Measurements from ENCODE around the gene YWHAE. TPM values are rescaled to one million over a fixed set of nuclear protein-coding genes. Genes with fewer than 3 reads are reported as not detected.
A peak's percentile ranks its signal among the peaks of the same experiment; 100 is the strongest.

Gene YWHAE
- total RNA-seq, 2 donors from 2014 or later, result 328 to 339 TPM

DNA sequence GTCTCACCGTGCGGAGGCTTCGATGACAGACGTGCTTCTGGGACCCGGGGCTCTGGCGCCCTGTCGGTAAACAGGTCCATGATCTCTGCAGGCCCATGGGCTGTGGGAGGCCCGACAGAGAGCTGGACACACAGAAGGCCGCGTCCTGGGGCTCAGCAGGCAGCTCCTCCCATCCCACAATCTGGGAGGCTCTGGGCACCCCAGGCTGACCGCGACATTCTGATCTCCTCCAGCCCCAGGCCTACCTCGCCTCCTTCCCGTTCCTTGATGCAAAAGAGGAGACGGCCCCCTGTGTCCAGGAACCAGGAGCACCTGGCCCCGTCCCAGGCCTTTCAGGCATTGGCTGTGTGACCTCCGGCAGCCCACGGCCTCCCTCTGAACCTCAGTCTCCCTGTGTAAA is 97.3 kb downstream of the YWHAE start:
- Mint-ChIP-seq H3K27me3 (ENCODE audit: low read depth) (peaks cover 17% of the 10 kb centered on the region), H3K4me1 (ENCODE audit: low read depth) (peaks cover 8% of the 10 kb centered on the region), H3K27ac (no peak overlapping the region), H3K4me3 (no peak overlapping the region), H3K36me3 (ENCODE audit: insufficient read depth in 2 of 2) (peaks cover 0 to 2% of the 10 kb centered on the region in 2 donors), H3K9me3 (no peaks in the 10 kb centered on the region)
- ATAC-seq (replicated peaks in 1 of 2), result no peak
- no peak for DNase-seq

DNA sequence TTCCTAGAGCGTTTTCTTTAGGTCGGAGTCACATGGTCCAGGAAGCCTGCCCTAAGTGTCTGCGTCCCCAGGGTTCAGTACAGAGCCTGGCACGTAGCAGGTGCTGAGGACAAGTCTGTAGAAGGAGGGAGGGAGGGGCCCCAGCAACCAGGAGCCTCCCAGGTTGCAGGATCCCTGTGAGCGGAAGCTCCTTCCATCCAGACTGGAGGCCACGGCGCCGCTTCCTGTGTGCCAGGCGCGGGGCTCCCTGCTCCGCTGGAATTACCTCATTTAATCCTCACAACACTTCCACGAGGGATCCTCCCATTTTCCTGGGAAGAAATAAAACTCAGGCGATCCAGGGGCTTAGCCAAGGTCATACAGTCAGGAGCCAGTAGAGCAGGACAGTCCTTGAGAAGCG is 98.5 kb downstream of the YWHAE start:
- DNase-seq (no peak), ATAC-seq (replicated peaks in 1 of 2) (no peak)
- Mint-ChIP-seq H3K9me3 (no peaks in the 10 kb centered on the region), H3K36me3 (ENCODE audit: insufficient read depth in 2 of 2) (no peaks in the 10 kb centered on the region), H3K27me3 (ENCODE audit: low read depth) (peaks cover 14% of the 10 kb centered on the region), H3K4me1 (ENCODE audit: low read depth) (peaks cover 12% of the 10 kb centered on the region), H3K4me3 (no peak overlapping the region), H3K27ac (no peak overlapping the region)

GRCh38 chr17:1300371-1300905 is 99.6 kb downstream of the YWHAE start:
- Mint-ChIP-seq H3K9me3 (no peaks in the 10 kb centered on the region), H3K4me3 (no peak overlapping the region), H3K4me1 (ENCODE audit: low read depth) (peaks cover 22% of the 10 kb centered on the region), H3K27me3 (ENCODE audit: low read depth) (peaks cover 7% of the 10 kb centered on the region), H3K36me3 (ENCODE audit: insufficient read depth in 2 of 2) (no peaks in the 10 kb centered on the region), H3K27ac (no peak overlapping the region)
- DNase-seq (no peak), ATAC-seq (replicated peaks in 1 of 2) (peak in 1 of 2 donors; percentile 18)

DNA sequence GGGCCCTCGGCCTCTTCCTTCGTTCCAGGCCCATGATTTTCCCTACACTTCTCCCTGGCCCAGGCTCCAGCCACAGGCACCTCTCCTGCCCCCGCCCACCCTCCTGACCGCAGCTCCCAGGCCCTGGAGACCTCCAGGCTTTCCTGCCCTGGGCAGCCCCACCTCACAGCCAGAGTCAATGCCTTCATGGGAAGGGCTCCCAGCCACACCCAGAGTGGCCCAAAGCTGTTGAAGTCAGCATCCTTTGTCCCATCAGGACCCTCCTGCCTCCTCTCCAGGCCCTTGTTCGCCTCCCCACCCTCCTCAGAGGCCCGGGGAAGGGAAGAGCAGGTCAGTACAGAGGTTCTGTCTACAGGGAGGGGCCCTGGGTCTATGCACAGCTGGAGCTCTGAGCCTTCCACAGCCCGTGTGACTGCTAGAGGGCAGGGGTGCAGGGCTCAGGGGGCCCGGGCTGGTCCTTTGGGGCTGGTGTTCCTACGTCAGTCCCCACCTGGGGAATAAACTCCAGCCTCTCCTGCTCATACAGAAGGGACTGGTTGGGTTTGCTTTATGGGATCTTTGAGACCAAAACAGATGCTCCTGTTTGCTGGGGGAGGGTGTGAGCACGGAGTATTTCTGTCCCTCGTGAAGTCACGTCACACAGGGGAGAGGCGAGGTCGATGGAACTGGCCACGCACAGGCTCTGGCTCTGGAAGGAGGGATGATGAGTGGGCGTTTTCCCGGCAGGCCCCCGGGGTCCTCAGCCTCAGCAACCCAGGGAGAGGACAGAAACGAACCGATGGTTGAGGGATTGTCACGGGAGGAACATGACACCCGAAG is 100.3 kb downstream of the YWHAE start:
- Mint-ChIP-seq H3K4me1 (ENCODE audit: low read depth) (peaks cover 29% of the 10 kb centered on the region), H3K36me3 (ENCODE audit: insufficient read depth in 2 of 2) (no peaks in the 10 kb centered on the region), H3K27ac (no peak overlapping the region), H3K9me3 (no peaks in the 10 kb centered on the region), H3K4me3 (no peak overlapping the region), H3K27me3 (ENCODE audit: low read depth) (peaks cover 7% of the 10 kb centered on the region)
- ATAC-seq (replicated peaks in 1 of 2) (no peak), DNase-seq (no peak)

DNA sequence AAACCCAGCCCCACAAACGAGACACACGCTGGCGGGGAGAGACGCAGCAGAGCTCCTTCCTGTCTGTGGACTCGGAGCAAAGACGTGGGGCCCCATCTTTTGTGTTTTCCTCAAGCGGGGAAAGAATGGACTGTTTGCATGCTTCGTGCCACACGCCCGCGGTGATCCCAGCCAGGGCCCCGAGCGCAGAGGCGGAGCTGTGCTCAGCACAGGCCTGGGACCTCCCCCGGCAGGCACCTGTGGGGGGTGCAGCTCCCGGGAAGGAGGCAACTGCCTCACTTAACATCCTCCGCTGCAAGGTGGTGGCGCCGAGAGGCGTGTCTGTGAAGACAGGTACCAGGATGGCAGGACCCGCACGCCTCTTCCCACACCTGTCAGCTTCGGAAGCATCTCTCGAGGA is 101.4 kb downstream of the YWHAE start:
- peaks cover 40% of the 10 kb centered on the region for H3K4me1 Mint-ChIP-seq (ENCODE audit: low read depth)
- H3K4me3 Mint-ChIP-seq, result peak overlapping the region; percentile 34 to 49
- peak in 1 of 2 donors; percentile 27 for ATAC-seq (replicated peaks in 1 of 2)
- H3K36me3 Mint-ChIP-seq (ENCODE audit: insufficient read depth in 2 of 2), result peaks cover under 1 to 5% of the 10 kb centered on the region in 2 donors
- H3K27ac Mint-ChIP-seq, result no peak overlapping the region
- H3K9me3 Mint-ChIP-seq, result peaks cover under 1% of the 10 kb centered on the region in 2 donors
- DNase-seq, result peak; percentile 33 to 42
- peaks cover 7% of the 10 kb centered on the region for H3K27me3 Mint-ChIP-seq (ENCODE audit: low read depth)

Other genes starting within 250 kb of the YWHAE start
- gene ABR, start 220.2 kb downstream of the YWHAE start, total RNA-seq, result 10 to 100 TPM; 65.8 to 70.8 TPM
- not detected for gene BHLHA9, start 129.8 kb downstream of the YWHAE start, total RNA-seq
- gene TRARG1, start 120.6 kb downstream of the YWHAE start, total RNA-seq, result under 1 TPM; 0.10 to 0.12 TPM
- 10 to 100 TPM; 18.7 to 22.9 TPM for gene CRK, start 56.0 kb upstream of the YWHAE start, total RNA-seq
- 10 to 100 TPM; 32.8 to 49.9 TPM for gene MYO1C, start 92.5 kb upstream of the YWHAE start, total RNA-seq
- gene INPP5K, start 116.4 kb upstream of the YWHAE start, total RNA-seq, result 10 to 100 TPM; 48.4 to 51.2 TPM
- gene PITPNA, start 162.6 kb upstream of the YWHAE start, total RNA-seq, result 10 to 100 TPM; 36.0 to 40.7 TPM
- gene SLC43A2, start 228.6 kb upstream of the YWHAE start, total RNA-seq, result 1 to 10 TPM; 3.4 to 3.8 TPM
- 1 to 10 TPM; 1.9 to 2.5 TPM for gene SCARF1, start 245.5 kb upstream of the YWHAE start, total RNA-seq
- gene RILP, start 249.6 kb upstream of the YWHAE start, total RNA-seq, result 1 to 10 TPM; 3.4 to 4.4 TPM